Measurements from ENCODE around the gene FA2H.

DNA sequence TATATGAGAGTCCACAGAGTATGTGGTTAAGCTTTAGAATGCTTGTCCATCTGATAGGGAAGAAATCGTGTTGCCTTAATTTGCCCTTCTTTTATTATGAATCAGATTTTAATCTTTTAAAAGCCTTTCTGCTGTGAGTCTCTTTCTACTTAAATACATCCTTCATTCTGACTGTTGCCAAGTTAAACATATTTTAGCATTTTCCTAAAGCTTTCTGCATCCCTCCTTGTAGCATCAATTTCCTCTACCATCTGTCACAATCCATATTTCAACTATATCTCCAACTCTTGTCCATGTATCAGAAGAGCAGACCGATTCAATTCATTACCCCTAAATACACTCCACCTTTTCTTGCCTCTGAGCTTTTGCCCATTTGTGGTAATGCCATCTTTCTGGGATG is 20.5 kb upstream of the FA2H start:
- TF ChIP-seq ZNF274 (IDR thresholded peaks at IDR 0.05; ENCODE audit: low read depth, low read length) (no peak), YY1 (IDR thresholded peaks at IDR 0.05; ENCODE audit: insufficient read depth, insufficient read length) (no peak), SUZ12 (IDR thresholded peaks at IDR 0.05; ENCODE audit: extremely low read depth, insufficient read depth, insufficient read length) (no peak)
